Transverse colon (tissue), 4 donors: ENCODE results near the gene EIF3B.

Source experiments
- CTCF ChIP-seq, 5 experiments: fragments of 200-600 bp in 3 of 5; fragments of 450-650 bp in 2 of 5; sonication (generic) in 3 of 5; IDR thresholded peaks; 1 replicate in 2 of 5; 2 replicates in 3 of 5; pipeline ENCODE4 v1.5.1; 2016 to 2017; ENCODE audit warnings: antibody characterized with exemption in 5 of 5, inconsistent platforms in 3 of 5, mild to moderate bottlenecking in 2 of 5, moderate library complexity in 1 of 5
- POLR2AphosphoS5 ChIP-seq, 3 donors: sonication (generic); formaldehyde crosslinking; IDR thresholded peaks; one replicate each; pipeline ENCODE4 v1.6.1; 2016; ENCODE audit warnings: antibody characterized with exemption in 3 of 3

- TF ChIP-seq CTCF (IDR thresholded peaks at IDR 0.05) = no peak
- TF ChIP-seq POLR2AphosphoS5 (IDR thresholded peaks at IDR 0.05) = no peak
Measured at GRCh38 chr7:2399848-2400587, 45.4 kb downstream of the EIF3B start.
